ENCODE measurements around the gene SARM1.

Gene SARM1

GRCh38 chr17:28341516-28341915 is 30.0 kb upstream of the SARM1 start:
- no peak for DNase-seq (ENCODE audit: low read depth)

- no peak for DNase-seq (ENCODE audit: low read depth)
Measured at GRCh38 chr17:28342313-28342712, 29.2 kb upstream of the SARM1 start.

- DNase-seq (ENCODE audit: low read depth) = no peak
Measured at GRCh38 chr17:28343491-28343932, 28.0 kb upstream of the SARM1 start.

- no peak for DNase-seq (ENCODE audit: low read depth)
Measured at GRCh38 chr17:28344011-28344410, 27.5 kb upstream of the SARM1 start.

- no peak for DNase-seq (ENCODE audit: low read depth)
Measured at GRCh38 chr17:28344435-28344901, 27.0 kb upstream of the SARM1 start.

- DNase-seq (ENCODE audit: low read depth) = no peak
Measured at GRCh38 chr17:28345419-28346198, 25.9 kb upstream of the SARM1 start.

GRCh38 chr17:28346199-28346580 is 25.3 kb upstream of the SARM1 start:
- no peak for DNase-seq (ENCODE audit: low read depth)

GRCh38 chr17:28346746-28347246 is 24.7 kb upstream of the SARM1 start:
- no peak for DNase-seq (ENCODE audit: low read depth)

- no peak for DNase-seq (ENCODE audit: low read depth)
Measured at GRCh38 chr17:28347261-28347891, 24.1 kb upstream of the SARM1 start.

- no peak for DNase-seq (ENCODE audit: low read depth)
Measured at GRCh38 chr17:28348979-28349378, 22.5 kb upstream of the SARM1 start.

GRCh38 chr17:28350271-28350670 is 21.2 kb upstream of the SARM1 start:
- no peak for DNase-seq (ENCODE audit: low read depth)

GRCh38 chr17:28357061-28357900 is 14.2 kb upstream of the SARM1 start, which contains the start of gene POLDIP2:
TSS of gene POLDIP2 (minus strand) at chr17:28357527. CDS start at chr17:28357448, 79 bp downstream.
- DNase-seq (ENCODE audit: low read depth) = peak; percentile 91

- no peak for DNase-seq (ENCODE audit: low read depth)
Measured at GRCh38 chr17:28357901-28358197, 13.6 kb upstream of the SARM1 start.

GRCh38 chr17:28363186-28363585 is 8.3 kb upstream of the SARM1 start:
- no peak for DNase-seq (ENCODE audit: low read depth)

GRCh38 chr17:28363776-28364650 is 7.5 kb upstream of the SARM1 start:
- DNase-seq (ENCODE audit: low read depth) = no peak

GRCh38 chr17:28364665-28365363 is 6.7 kb upstream of the SARM1 start, which contains the start of gene SEBOX:
TSS of gene SEBOX (minus strand) at chr17:28365199. CDS start at chr17:28365151, 48 bp downstream.
- no peak for DNase-seq (ENCODE audit: low read depth)

- DNase-seq (ENCODE audit: low read depth) = no peak
Measured at GRCh38 chr17:28365487-28365886, 6.0 kb upstream of the SARM1 start.

- no peak for DNase-seq (ENCODE audit: low read depth)
Measured at GRCh38 chr17:28366605-28367004, 4.9 kb upstream of the SARM1 start.

GRCh38 chr17:28367641-28368305 is 3.7 kb upstream of the SARM1 start:
- DNase-seq (ENCODE audit: low read depth) = no peak

GRCh38 chr17:28368306-28368831 is 3.1 kb upstream of the SARM1 start:
- DNase-seq (ENCODE audit: low read depth) = no peak
